Measurements from ENCODE around the gene ANKRD65. TPM values are rescaled to one million over a fixed set of nuclear protein-coding genes. Genes with fewer than 3 reads are reported as not detected.
"Not testable (repeated sequence)": the region's sequence is repeated elsewhere in the genome, so short reads cannot be mapped to it uniquely, and the experiment has no call there.

ANKRD65 gene
- total and polyA plus RNA-seq, 11 donors, result 0.58 to 4.0 (median 1.3) TPM

DNA sequence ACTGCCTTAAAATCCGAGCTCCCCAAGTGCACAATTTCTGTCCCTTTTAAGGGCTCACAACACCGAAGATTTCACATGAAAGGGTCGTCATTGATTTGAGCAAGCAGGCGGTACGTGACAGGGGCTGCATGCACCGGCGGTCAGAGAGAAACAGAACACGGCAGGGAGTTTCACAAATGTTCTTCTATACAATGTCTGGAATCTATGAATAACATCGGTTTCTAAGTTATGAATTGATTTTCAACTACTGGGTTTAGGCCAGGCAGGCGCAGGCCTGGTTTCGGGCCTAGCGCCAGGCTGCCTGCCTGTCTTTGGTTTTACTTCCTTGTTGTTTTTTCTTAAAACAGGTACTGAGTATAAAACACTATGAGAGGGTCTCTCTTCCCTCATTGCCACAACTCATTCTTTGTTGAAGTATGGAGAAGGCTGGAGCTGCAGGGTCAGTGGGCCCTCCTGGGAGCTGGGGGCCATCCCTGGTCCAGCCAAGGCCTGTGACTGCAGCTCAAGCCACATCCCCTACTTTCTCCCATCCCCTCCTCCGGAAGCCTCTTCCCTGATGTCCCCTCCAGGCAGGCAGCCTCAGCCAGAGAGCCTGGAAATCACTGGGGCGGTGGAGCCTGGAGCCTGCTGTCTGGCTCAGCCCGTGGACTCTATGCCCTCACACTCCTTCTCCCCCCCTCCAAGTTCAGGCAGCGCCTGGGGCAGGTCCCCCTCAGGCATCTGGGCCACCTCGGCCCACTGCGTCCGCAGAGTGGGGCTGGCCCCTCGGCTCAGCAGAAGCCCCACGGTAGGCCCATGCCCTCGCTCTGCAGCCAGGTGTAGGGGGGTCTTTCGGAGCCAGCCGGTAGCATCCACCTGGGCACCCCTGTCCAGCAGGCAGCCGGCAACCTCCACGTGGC lies 2.4 kb downstream of the ANKRD65 start:
- Histone ChIP-seq H3K36me3 (no peaks in the 10 kb centered on the region), H3K9me3 (no peaks in the 10 kb centered on the region), H3K27me3 (peaks cover 0 to 10% (median 0%) of the 10 kb centered on the region in 9 donors), H3K27ac (peak overlapping the region in 1 of 12 donors; percentile 79), H3K4me3 (no peak overlapping the region), H3K4me1 (peaks cover 0 to 25% (median 2%) of the 10 kb centered on the region in 12 donors)
- 92 to 95% (median 95%) methylated on average over 17 to 26 of the region's 26 CpGs for WGBS, 4 donors
- TF ChIP-seq POLR2A (IDR thresholded peaks at IDR 0.05), result no peak
- TF ChIP-seq, protein P1, sequence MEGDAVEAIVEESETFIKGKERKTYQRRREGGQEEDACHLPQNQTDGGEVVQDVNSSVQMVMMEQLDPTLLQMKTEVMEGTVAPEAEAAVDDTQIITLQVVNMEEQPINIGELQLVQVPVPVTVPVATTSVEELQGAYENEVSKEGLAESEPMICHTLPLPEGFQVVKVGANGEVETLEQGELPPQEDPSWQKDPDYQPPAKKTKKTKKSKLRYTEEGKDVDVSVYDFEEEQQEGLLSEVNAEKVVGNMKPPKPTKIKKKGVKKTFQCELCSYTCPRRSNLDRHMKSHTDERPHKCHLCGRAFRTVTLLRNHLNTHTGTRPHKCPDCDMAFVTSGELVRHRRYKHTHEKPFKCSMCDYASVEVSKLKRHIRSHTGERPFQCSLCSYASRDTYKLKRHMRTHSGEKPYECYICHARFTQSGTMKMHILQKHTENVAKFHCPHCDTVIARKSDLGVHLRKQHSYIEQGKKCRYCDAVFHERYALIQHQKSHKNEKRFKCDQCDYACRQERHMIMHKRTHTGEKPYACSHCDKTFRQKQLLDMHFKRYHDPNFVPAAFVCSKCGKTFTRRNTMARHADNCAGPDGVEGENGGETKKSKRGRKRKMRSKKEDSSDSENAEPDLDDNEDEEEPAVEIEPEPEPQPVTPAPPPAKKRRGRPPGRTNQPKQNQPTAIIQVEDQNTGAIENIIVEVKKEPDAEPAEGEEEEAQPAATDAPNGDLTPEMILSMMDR (IDR thresholded peaks at IDR 0.05), result no peak
- DNase-seq, result peak in 1 of 5 donors; percentile 53
- peak in 1 of 4 donors; percentile 25 for ATAC-seq
- intact Hi-C loops (cut with DNase I), result no loop called here

DNA sequence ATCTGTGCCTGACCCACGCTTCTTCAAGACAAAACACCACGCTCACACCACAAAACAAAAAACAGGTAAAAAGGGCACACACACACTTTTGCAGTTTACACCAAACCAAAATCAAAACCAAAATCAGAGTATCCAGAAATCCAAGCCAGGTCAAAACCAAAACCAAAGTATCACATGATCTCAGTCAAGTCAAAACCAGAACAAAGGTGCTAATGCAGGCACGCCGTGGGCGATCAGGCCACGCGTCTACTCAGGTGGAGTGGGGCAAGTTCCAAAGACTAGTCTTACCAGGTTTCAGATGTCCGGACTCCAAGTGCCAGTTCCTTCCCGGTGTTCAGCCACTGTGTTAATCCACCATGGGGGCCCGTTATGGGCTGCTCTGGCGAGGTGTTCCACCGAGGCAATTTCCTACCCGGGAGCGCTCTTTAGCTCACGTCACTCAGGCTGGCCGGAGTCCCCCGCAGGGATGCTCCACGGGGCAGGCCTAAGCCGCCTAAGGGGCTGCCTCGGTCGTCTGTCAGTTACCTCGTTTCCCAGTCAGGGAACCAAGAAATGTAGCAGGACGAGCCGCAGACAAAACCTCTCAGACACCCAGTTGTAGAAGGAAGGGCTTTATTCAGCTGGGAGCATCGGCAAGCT lies 3.1 kb downstream of the ANKRD65 start:
- DNase-seq, result peak in 1 of 5 donors; percentile 33
- H3K27ac ChIP-seq; intact Hi-C loops (cut with DNase I); H3K9me3 ChIP-seq; ATAC-seq; H3K4me3 ChIP-seq; H3K27me3 ChIP-seq; H3K36me3 ChIP-seq: not testable (repeated sequence)
- peaks cover 0 to 25% (median 2%) of the 10 kb centered on the region in 12 donors for H3K4me1 ChIP-seq
- 90 to 94% (median 92%) methylated on average over 12 to 25 of the region's 25 CpGs for WGBS, 4 donors

DNA sequence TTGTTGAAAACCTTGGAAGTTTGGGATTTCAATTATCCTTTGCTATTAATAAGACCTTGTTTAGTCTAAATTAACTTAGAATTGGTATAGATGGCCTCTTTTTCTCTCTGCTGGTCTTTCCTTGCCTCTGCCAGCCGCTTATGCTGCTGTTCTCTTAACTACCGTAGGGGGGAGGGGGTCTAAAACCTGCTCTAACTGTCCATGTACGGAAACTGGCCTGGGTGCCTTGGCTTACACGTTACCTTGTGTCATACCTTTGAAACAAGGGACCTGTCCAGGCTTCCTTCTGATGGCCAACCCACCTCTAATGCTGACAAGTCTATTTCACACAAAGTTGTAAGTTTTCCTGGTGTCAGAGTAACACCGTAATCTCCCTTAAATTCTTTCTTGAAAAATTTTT lies 3.7 kb downstream of the ANKRD65 start:
- H3K27ac ChIP-seq; H3K36me3 ChIP-seq; ATAC-seq; intact Hi-C loops (cut with DNase I); H3K4me3 ChIP-seq; H3K27me3 ChIP-seq; H3K9me3 ChIP-seq: not testable (repeated sequence)
- peak in 1 of 5 donors; percentile 15 for DNase-seq
- H3K4me1 ChIP-seq, result peaks cover 0 to 25% (median 2%) of the 10 kb centered on the region in 12 donors
- 80 to 88% (median 85%) methylated on average over 5 of the region's 5 CpGs for WGBS, 4 donors

DNA sequence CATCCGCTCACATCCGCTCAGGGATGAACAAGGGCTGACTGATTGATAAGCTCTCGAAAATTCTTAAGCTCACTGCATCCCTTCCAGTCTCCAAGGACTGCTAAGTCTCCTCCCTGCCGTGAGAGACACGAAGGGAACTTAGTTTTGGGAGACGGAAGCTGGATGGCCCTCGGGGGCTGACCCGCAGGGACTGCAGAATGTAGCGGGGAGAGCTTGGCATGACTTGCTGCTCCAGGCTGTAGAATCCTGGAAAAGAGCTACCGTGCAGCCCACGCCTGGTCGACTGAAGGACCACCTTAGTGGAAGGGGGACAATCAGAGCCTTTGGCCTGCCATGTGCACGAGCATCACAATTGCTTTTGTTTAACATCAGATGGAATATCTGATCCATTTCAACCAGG lies 5.3 kb downstream of the ANKRD65 start:
- Histone ChIP-seq H3K27me3 (peaks cover 0 to 2% (median 0%) of the 10 kb centered on the region in 9 donors), H3K9me3 (no peaks in the 10 kb centered on the region), H3K27ac (no peak overlapping the region), H3K4me1 (peaks cover 0 to 15% (median 2%) of the 10 kb centered on the region in 12 donors), H3K36me3 (no peaks in the 10 kb centered on the region), H3K4me3 (no peak overlapping the region)
- WGBS, 4 donors, result 67 to 76% (median 73%) methylated on average over 12 to 13 of the region's 13 CpGs
- TF ChIP-seq POLR2A (IDR thresholded peaks at IDR 0.05), result no peak
- TF ChIP-seq, protein P1 (IDR thresholded peaks at IDR 0.05), result no peak
- no peak for ATAC-seq
- peak in 2 of 5 donors; percentile 4 to 19 for DNase-seq
- intact Hi-C loops (cut with DNase I), result no loop called here

DNA sequence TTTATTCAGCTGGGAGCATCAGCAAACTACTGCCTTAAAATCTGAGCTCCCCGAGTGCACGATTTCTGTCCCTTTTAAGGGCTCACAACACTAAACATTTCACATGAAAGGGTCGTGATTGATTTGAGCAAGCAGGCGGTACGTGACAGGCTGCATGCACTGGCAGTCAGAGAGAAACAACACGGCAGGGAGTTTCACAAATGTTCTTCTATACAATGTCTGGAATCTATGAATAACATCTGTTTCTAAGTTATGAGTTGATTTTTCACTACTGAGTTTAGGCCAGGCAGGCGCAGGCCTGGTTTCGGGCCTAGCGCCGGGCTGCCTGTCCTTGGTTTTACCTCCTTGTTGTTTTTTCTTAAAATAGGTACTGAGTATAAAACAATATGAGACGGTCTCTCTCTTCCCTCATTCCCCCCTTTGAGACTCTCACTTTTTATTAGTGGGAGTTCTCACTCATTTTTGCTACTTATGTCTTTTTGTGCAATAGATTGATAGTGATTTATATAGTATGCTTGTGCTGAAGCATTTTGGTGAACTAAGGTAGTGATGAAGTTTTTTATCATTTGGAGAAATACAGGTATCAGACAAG lies 8.7 kb downstream of the ANKRD65 start:
- not testable (repeated sequence) for H3K27me3 ChIP-seq, DNase-seq
- 95 to 96% (median 96%) methylated on average over 11 of the region's 11 CpGs for WGBS, 4 donors

More for the DNA sequence above, 8.7 kb downstream of the ANKRD65 start:
- H3K36me3 ChIP-seq; H3K9me3 ChIP-seq; ATAC-seq; H3K4me3 ChIP-seq; intact Hi-C loops (cut with DNase I); H3K27ac ChIP-seq: not testable (repeated sequence)
- peaks cover 3 to 20% (median 14%) of the 10 kb centered on the region in 12 donors for H3K4me1 ChIP-seq
